Uterus (tissue), 2 donors: ENCODE measurements around the gene CABP7.

Experiments
- CTCF ChIP-seq, 4 experiments: fragments of 200-600 bp in 2 of 4; fragments of 450-650 bp in 2 of 4; sonication (generic) in 2 of 4; IDR thresholded peaks; one replicate each; pipeline ENCODE4 v1.5.1; 2016 to 2019; ENCODE audit warnings: antibody characterized with exemption in 4 of 4, mild to moderate bottlenecking in 2 of 4, moderate library complexity in 1 of 4
- POLR2A ChIP-seq, 2 donors: fragments of 450-650 bp; IDR thresholded peaks; one replicate each; pipeline ENCODE4 v1.6.1; 2016; ENCODE audit warnings: antibody characterized with exemption in 2 of 2, mild to moderate bottlenecking in 1 of 2, moderate library complexity in 1 of 2

GRCh38 chr22:29739346-29739875, 19.6 kb downstream of the CABP7 start:
- no peak for TF ChIP-seq CTCF (IDR thresholded peaks at IDR 0.05)
- no peak for TF ChIP-seq POLR2A (IDR thresholded peaks at IDR 0.05)
